Placental epithelial cell (primary cell): ENCODE measurements around the gene C2orf69. TPM values are rescaled to one million over a fixed set of nuclear protein-coding genes. Genes with fewer than 3 reads are reported as not detected.

Experiments used
- small RNA-seq: library from RNA; depleted of rRNA; stranded (forward); fragments of <200 nt; gene quantifications from one replicate; pipeline ENCODE3, GENCODE V24; 2012
- total RNA-seq: library from RNA; depleted of rRNA; stranded (reverse); fragments of >200 nt; gene quantifications from 2 replicates; pipeline ENCODE4 v1.2.3, GENCODE V29; 2012

C2orf69 gene, protein sequence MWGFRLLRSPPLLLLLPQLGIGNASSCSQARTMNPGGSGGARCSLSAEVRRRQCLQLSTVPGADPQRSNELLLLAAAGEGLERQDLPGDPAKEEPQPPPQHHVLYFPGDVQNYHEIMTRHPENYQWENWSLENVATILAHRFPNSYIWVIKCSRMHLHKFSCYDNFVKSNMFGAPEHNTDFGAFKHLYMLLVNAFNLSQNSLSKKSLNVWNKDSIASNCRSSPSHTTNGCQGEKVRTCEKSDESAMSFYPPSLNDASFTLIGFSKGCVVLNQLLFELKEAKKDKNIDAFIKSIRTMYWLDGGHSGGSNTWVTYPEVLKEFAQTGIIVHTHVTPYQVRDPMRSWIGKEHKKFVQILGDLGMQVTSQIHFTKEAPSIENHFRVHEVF
- total RNA-seq, result 7.9 and 10.8 TPM in 2 replicates

DNA sequence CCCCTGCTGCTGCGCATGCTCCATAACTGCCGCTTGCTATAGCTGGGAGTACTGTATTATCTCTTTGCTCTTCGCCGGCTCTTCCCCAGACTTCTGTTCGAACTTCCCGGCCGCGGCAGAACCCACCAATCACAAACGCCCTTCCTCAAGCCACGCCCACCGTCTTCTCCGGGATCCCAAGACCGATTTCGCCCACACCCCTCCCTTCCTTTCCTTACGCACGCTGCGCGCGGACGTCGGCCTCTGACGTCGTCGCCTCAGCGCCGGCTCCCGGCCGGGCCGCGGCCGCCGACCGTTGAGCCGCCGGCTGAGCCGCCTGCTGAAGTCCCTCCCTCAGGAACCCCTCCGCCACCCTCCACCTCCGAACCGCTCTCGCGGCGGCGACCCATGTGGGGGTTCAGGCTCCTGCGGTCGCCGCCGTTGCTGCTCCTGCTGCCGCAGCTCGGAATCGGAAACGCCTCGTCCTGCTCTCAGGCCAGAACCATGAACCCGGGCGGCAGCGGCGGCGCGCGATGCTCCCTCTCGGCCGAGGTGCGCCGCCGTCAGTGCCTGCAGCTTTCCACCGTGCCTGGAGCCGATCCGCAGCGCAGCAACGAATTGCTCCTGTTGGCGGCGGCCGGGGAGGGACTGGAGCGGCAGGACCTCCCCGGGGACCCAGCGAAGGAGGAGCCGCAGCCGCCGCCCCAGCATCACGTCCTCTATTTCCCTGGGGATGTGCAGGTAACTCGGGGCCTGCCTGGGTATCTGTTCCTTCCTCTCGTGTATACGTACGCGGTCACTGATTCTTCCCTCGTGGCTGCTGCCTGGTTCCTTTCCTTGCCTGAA lies at the start of gene C2orf69:
TSS of gene C2orf69 (plus strand) at position 242 of the 825 bp plus-strand sequence. CDS start at position 388, 146 bp downstream.

GRCh38 chr2:199955339-199956061 lies 44.4 kb downstream of the C2orf69 start, which contains the start of the genes MAIP1 and TYW5:
Gene MAIP1 (plus strand): TSS chr2:199955582. CDS start chr2:199955799, 217 bp downstream.
Gene TYW5 (minus strand): TSS chr2:199955491. CDS start chr2:199955470, 21 bp downstream.

Small RNAs within 50 kb of the gene (small RNA-seq; reads per million reads assigned to genes)
- not detected for gene AC108032.1
- not detected for gene RN7SL717P

Other genes starting within 250 kb of the C2orf69 start
- 0.79 and 1.3 TPM in 2 replicates for gene FTCDNL1, start 60.1 kb upstream of the C2orf69 start, total RNA-seq
- gene TYW5, start 44.2 kb downstream of the C2orf69 start, total RNA-seq, result 8.6 and 9.0 TPM in 2 replicates
- gene MAIP1, start 44.3 kb downstream of the C2orf69 start, total RNA-seq, result 22.6 and 29.1 TPM in 2 replicates